Epithelial cell of esophagus (primary cell): Measurements from ENCODE around the gene MAP6D1.
"Not testable (repeated sequence)": the region's sequence is repeated elsewhere in the genome, so short reads cannot be mapped to it uniquely, and the experiment has no call there.

Experiments used
- DNase-seq: peaks from one replicate; pipeline ENCODE4 v3.0.0; 2010; ENCODE audit warnings: low read depth
- H3K4me3 ChIP-seq: 2 replicates; pipeline ENCODE4 v1.5.1; 2011; ENCODE audit warnings: mild to moderate bottlenecking, low read length, control low read depth
- CTCF ChIP-seq: IDR thresholded peaks from 2 replicates; pipeline ENCODE4 v1.5.1; 2011; ENCODE audit warnings: low read depth, mild to moderate bottlenecking, low read length, control low read depth, inconsistent platforms; ENCODE audit not compliant: insufficient read depth; ENCODE audit errors: missing control alignments

Gene MAP6D1

GRCh38 chr3:183779896-183780465 lies 45.4 kb downstream of the MAP6D1 start:
- DNase-seq: no peak
- TF ChIP-seq CTCF: no peak
- no peak overlapping the region for H3K4me3 ChIP-seq

- DNase-seq: no peak
- TF ChIP-seq CTCF: no peak
- H3K4me3 ChIP-seq: no peak overlapping the region
Measured at GRCh38 chr3:183777016-183777618, 48.3 kb downstream of the MAP6D1 start.

GRCh38 chr3:183776451-183776850 lies 48.9 kb downstream of the MAP6D1 start:
- not testable (repeated sequence) for DNase-seq, H3K4me3 ChIP-seq

- no peak for TF ChIP-seq CTCF
- no peak overlapping the region for H3K4me3 ChIP-seq
- no peak for DNase-seq
Measured at GRCh38 chr3:183775781-183776180, 49.6 kb downstream of the MAP6D1 start.

GRCh38 chr3:183774631-183775030 lies 50.7 kb downstream of the MAP6D1 start:
- TF ChIP-seq CTCF: no peak
- no peak for DNase-seq
- H3K4me3 ChIP-seq: no peak overlapping the region

- DNase-seq: no peak
- no peak for TF ChIP-seq CTCF
- H3K4me3 ChIP-seq: no peak overlapping the region
Measured at GRCh38 chr3:183769453-183769852, 55.9 kb downstream of the MAP6D1 start.

GRCh38 chr3:183768114-183768513 lies 57.3 kb downstream of the MAP6D1 start:
- no peak for TF ChIP-seq CTCF
- DNase-seq: no peak
- H3K4me3 ChIP-seq: no peak overlapping the region
